ENCODE measurements around the gene PI4KB. TPM values are rescaled to one million over a fixed set of nuclear protein-coding genes. Genes with fewer than 3 reads are reported as not detected.
A peak's percentile ranks its signal among the peaks of the same experiment; 100 is the strongest.

PI4KB gene
- polyA plus RNA-seq, 1 donor from 2014 or later, result 22.8 TPM

DNA sequence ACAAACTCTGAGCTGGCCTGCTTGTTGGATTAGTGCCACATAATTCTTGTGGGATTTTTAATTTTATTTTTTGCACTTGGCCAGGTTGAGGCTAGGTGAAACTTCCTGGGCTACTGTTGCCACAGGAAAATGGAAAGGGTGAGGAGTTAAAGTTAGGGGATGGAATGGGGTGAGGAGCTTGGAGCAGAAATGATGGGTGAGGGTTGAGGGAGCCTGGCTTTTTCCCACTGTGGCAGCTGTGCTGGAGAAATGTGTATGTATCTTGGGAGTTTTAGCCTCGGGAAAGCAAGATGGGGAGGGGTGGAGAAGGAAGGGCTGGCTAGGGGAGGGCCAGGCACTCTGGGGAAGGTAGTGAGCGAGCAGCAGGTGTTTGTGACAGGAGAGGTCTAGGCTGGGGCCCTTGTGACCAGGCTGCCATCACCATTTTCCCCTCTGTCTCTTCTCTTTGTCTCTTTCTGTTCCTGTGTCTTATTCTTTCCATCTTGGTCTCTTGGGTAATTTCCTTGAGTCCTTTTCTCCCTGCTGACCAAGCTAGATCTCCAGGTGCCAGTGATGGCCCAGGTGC lies 43.1 kb downstream of the PI4KB start:
- Histone ChIP-seq H3K4me3 (ENCODE audit: low read length) (peak overlapping the region; percentile 83), H3K9ac (ENCODE audit: low read length) (no peak overlapping the region), H3F3A (ENCODE audit: insufficient read depth, low read length, poor library complexity, severe bottlenecking) (no peaks in the 10 kb centered on the region), H3K36me3 (ENCODE audit: insufficient read depth, low read length) (peaks cover 6% of the 10 kb centered on the region), H3K9me3 (ENCODE audit: low read length) (no peaks in the 10 kb centered on the region), H3K9me2 (ENCODE audit: insufficient read depth, low read length) (no peaks in the 10 kb centered on the region), H3K79me2 (replicated peaks; ENCODE audit: insufficient read depth, low read length) (peaks cover 13% of the 10 kb centered on the region), H2AFZ (ENCODE audit: low read depth, low read length) (no peak overlapping the region), H3K4me2 (ENCODE audit: low read length) (no peak overlapping the region), H3K27ac (ENCODE audit: low read length) (no peak overlapping the region), H4K20me1 (ENCODE audit: insufficient read depth) (no peaks in the 10 kb centered on the region), H3K27me3 (ENCODE audit: insufficient read depth, low read depth, low read length) (no peaks in the 10 kb centered on the region)
- TF ChIP-seq SMC3 (conservative IDR thresholded peaks at IDR 0.05; ENCODE audit: poor library complexity) (no peak), RAD21 (conservative IDR thresholded peaks at IDR 0.05) (no peak), MXI1 (conservative IDR thresholded peaks at IDR 0.05; ENCODE audit: poor library complexity, severe bottlenecking) (no peak), TAF1 (IDR thresholded peaks at IDR 0.05; ENCODE audit: low read depth) (no peak), POLR2AphosphoS5 (IDR thresholded peaks at IDR 0.05) (no peak), EZH2 (IDR thresholded peaks at IDR 0.05; ENCODE audit: borderline replicate concordance, insufficient read depth, low read length, poor library complexity, severe bottlenecking) (no peak), EP300 (conservative IDR thresholded peaks at IDR 0.05; ENCODE audit: poor library complexity, severe bottlenecking) (no peak)
- TF ChIP-seq, protein P1, sequence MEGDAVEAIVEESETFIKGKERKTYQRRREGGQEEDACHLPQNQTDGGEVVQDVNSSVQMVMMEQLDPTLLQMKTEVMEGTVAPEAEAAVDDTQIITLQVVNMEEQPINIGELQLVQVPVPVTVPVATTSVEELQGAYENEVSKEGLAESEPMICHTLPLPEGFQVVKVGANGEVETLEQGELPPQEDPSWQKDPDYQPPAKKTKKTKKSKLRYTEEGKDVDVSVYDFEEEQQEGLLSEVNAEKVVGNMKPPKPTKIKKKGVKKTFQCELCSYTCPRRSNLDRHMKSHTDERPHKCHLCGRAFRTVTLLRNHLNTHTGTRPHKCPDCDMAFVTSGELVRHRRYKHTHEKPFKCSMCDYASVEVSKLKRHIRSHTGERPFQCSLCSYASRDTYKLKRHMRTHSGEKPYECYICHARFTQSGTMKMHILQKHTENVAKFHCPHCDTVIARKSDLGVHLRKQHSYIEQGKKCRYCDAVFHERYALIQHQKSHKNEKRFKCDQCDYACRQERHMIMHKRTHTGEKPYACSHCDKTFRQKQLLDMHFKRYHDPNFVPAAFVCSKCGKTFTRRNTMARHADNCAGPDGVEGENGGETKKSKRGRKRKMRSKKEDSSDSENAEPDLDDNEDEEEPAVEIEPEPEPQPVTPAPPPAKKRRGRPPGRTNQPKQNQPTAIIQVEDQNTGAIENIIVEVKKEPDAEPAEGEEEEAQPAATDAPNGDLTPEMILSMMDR (IDR thresholded peaks at IDR 0.05; ENCODE audit: poor library complexity, severe bottlenecking), result no peak
- TF ChIP-seq, protein P2, sequence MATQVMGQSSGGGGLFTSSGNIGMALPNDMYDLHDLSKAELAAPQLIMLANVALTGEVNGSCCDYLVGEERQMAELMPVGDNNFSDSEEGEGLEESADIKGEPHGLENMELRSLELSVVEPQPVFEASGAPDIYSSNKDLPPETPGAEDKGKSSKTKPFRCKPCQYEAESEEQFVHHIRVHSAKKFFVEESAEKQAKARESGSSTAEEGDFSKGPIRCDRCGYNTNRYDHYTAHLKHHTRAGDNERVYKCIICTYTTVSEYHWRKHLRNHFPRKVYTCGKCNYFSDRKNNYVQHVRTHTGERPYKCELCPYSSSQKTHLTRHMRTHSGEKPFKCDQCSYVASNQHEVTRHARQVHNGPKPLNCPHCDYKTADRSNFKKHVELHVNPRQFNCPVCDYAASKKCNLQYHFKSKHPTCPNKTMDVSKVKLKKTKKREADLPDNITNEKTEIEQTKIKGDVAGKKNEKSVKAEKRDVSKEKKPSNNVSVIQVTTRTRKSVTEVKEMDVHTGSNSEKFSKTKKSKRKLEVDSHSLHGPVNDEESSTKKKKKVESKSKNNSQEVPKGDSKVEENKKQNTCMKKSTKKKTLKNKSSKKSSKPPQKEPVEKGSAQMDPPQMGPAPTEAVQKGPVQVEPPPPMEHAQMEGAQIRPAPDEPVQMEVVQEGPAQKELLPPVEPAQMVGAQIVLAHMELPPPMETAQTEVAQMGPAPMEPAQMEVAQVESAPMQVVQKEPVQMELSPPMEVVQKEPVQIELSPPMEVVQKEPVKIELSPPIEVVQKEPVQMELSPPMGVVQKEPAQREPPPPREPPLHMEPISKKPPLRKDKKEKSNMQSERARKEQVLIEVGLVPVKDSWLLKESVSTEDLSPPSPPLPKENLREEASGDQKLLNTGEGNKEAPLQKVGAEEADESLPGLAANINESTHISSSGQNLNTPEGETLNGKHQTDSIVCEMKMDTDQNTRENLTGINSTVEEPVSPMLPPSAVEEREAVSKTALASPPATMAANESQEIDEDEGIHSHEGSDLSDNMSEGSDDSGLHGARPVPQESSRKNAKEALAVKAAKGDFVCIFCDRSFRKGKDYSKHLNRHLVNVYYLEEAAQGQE (IDR thresholded peaks at IDR 0.05; ENCODE audit: borderline replicate concordance), result no peak

DNA sequence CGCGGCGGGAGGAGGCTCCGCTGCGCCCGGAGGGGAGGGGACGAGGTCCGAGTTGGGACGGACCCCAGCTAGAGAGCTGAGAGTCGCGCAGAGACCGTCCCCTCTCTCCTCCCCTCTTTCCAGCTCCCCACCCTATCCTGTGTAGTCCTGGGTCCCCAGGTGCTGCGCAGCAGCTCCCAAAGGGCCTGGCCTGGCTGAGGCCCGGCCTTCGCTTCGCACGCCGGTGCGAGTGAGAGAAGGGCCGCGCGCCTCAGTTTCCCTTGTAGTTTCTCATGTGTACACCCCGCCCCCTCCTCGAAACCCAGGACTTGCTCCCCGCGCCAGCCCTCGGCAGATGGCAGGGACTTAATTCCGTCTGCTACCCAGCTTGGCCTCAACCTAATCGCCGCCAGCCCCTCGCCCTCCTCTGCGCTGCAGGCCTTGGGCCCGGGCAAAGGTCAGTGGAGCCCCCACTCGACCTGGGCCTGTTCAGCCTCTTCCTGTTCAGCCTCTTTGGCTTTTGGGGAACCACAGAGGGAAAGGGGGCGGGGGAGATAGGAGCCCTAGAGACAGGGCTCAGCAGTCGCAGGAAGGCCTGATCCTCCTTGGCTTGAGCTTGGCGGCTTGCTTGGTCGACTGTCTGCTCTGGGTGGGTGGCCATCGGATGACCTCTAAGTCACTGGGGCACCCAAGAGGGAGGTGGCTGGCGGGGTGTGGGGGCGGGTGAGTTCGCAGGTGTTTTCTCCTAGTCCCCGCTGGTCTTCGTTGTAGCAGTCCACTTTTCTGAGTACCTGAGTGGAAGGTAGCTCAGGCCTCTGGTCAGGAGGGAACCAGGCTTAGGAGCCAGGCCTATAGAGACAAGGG lies 44.1 kb downstream of the PI4KB start:
- H3F3A ChIP-seq (ENCODE audit: insufficient read depth, low read length, poor library complexity, severe bottlenecking), result no peaks in the 10 kb centered on the region
- H3K27me3 ChIP-seq (ENCODE audit: insufficient read depth, low read depth, low read length), result no peaks in the 10 kb centered on the region
- H4K20me1 ChIP-seq (ENCODE audit: insufficient read depth), result no peaks in the 10 kb centered on the region
- H3K79me2 ChIP-seq (replicated peaks; ENCODE audit: insufficient read depth, low read length), result peaks cover 13% of the 10 kb centered on the region
- no peaks in the 10 kb centered on the region for H3K9me3 ChIP-seq (ENCODE audit: low read length)
- H2AFZ ChIP-seq (ENCODE audit: low read depth, low read length), result no peak overlapping the region
- H3K9ac ChIP-seq (ENCODE audit: low read length), result peak overlapping the region; percentile 77
- no peak for TF ChIP-seq EP300 (conservative IDR thresholded peaks at IDR 0.05; ENCODE audit: poor library complexity, severe bottlenecking)
- TF ChIP-seq POLR2AphosphoS5 (IDR thresholded peaks at IDR 0.05), result no peak
- TF ChIP-seq, protein P1 (IDR thresholded peaks at IDR 0.05; ENCODE audit: poor library complexity, severe bottlenecking), result no peak
- TF ChIP-seq EZH2 (IDR thresholded peaks at IDR 0.05; ENCODE audit: borderline replicate concordance, insufficient read depth, low read length, poor library complexity, severe bottlenecking), result no peak
- H3K4me3 ChIP-seq (ENCODE audit: low read length), result peak overlapping the region; percentile 83
- H3K27ac ChIP-seq (ENCODE audit: low read length), result peak overlapping the region; percentile 70
- H3K4me2 ChIP-seq (ENCODE audit: low read length), result peak overlapping the region; percentile 78
- peaks cover 1% of the 10 kb centered on the region for H3K36me3 ChIP-seq (ENCODE audit: insufficient read depth, low read length)
- no peaks in the 10 kb centered on the region for H3K9me2 ChIP-seq (ENCODE audit: insufficient read depth, low read length)

Measured in neural cell (in vitro differentiated cells).